GM19099 (cell line): ENCODE data around the gene ACP7.

Experiments used
- POLR2A ChIP-seq: IDR thresholded peaks from 3 replicates; pipeline ENCODE4 v1.6.1; 2011; ENCODE audit warnings: low read depth; ENCODE audit not compliant: insufficient read length; ENCODE audit errors: extremely low read depth

The ACP7 gene

DNA sequence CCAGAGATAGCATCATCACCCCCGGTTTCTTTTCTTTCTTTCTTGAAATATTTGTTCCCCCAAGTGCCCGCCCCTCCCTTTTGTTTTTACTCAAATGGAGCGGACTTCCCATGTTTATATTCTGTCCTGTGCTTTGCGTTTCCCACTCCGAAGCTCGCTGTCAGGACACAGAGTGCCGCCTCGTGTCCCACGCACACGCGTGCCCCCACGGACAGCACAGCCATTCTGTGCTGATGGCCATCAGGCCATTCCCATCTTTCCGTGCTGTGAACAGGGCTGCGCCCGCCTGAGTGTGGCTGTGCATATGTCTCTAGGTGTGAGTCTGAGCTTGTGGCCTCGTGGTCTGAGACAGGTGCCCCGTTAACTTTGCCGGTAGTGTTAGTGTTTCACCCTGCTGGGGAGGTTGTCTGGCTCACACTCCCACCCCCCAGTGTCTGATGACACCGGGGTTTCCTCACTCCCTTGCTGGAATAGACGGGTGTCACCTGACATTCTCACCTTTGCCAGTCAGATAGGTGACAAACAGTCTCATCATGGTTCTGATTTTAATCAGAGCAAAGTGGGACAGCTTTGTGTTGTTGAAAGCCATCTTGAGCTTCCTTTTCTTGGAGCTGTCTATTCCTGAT lies 48.3 kb downstream of the ACP7 start:
- TF ChIP-seq POLR2A, result no peak

DNA sequence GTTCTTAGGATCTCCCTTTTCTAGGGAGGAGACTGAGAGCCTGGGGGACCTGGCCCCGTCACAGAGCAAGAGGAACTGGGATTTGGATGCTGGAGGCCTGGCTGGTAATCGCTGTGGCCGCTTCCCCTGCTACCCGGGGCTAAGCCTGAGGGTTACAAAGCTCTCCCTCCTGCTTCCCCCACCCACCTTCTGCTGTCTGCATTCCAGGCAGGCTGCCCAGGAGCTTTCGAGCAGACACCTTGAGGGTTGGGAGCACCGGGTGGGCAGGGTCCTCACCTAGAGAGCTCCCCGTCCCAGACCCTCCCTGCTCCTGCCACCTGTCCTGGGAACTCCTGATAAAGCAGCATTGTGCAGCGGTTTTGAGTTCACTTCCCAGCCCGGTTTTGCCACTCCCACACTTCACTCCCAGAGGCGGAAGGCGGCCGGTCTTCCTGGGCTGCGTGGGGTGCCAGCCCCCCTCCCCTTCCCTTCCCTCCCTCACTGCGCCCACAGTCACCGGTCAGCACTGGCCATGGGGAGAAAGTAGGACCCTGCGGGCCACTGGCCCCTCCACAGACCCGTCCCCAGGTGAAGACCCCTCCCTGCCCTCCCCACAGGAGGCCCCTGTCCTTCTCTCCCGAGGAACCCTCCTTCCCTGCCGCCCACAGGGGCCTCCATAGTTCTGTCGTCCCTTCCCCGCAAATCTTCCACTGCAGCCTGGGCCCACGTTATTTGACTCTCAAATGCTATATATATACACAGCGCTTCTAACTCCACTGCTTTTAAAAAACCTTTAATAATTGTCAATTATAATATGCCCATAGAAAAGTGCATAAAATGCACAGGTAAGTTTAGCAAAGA lies 49.5 kb downstream of the ACP7 start:
- no peak for TF ChIP-seq POLR2A

DNA sequence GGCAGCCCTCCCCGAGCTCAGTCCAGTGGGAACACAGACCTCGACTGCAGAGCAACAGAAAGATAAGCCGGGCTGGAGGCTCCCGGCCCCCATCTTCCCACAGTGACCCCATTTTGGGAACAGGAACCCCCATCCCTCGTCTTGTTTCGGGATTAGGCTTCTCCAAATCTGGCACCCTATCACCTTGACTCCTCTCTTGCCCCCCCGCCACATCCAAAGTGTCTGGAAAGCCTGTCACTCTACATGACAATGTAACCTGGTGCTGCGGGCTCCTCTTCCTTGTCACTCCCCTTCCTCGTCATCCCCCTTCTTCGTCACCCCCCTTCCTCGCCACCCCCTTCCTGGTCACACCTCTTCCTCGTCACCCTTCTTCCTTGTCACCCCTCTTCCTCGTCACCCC lies 51.5 kb downstream of the ACP7 start:
- no peak for TF ChIP-seq POLR2A

DNA sequence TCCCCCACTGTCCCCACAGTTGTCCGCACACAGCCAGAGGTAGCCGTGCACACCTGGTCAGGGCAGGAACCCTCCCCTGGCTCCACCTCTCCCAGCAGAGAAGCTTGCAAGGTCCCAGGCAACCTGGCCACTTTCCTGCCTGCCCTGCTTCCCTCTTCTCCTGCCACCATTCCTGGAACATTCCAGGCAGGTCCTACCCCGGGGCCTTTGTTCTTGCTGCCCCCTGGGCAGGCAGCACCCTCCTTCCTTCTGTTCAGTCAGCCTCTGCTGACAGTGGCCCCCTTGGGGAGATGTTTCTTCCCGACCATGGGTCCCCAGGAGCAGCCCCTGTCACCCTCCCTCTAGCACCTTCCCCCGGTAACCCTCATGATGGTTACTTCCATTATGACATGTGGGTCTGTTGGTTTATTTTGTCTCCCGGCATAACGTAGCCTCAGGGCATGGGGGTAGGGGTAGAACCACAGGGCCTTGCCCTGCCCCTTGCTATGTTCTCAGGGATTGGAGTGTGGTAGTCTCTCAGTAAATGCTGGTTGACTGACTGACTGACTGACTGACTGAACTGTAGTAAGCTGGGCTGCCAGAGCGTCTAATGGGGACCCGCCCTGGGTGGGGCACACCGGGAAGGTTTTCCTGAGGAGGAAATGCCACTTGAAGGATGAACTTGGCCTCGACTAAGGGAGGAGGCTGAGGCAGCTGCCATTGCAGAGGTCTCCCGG lies 52.2 kb downstream of the ACP7 start:
- no peak for TF ChIP-seq POLR2A

GRCh38 chr19:39137131-39137530 lies 53.0 kb downstream of the ACP7 start:
- no peak for TF ChIP-seq POLR2A

- TF ChIP-seq POLR2A, result no peak
These were observed 54.3 kb downstream of the ACP7 start for GRCh38 chr19:39138221-39139211.

DNA sequence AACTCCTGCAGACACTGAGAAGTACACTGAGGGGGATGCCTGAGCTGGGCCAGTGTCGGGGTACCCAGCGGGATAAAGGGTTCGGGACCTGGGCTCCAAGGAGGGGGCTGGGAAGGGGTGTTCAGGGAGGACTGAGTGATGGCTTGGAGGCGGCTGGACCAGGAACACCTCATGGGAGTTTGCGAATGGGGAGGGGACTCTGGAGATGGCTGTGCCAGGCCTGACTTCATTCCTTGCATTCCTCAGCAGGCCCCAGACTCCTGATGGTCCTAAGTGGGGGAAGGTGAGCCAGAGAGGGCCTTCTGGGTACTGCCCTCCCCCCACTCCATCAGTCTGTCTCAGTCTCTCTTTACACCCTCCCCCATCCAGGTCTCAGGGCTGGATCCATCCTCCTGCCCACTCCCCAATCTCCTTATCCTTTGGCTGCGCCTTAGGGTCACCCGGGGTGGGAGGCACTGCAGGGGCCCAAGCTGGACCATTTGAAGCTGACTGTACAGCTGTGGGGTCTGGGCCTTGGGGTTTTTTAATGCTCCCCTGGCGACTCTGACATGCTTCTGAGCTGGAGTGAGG lies 55.2 kb downstream of the ACP7 start:
- no peak for TF ChIP-seq POLR2A

- no peak for TF ChIP-seq POLR2A
These were observed 55.8 kb downstream of the ACP7 start for GRCh38 chr19:39139971-39140453.

GRCh38 chr19:39140594-39140993 lies 56.4 kb downstream of the ACP7 start:
- TF ChIP-seq POLR2A, result no peak

- TF ChIP-seq POLR2A, result no peak
These were observed 57.8 kb downstream of the ACP7 start for GRCh38 chr19:39141929-39142328.

- no peak for TF ChIP-seq POLR2A
These were observed 58.5 kb downstream of the ACP7 start for GRCh38 chr19:39142630-39143029.

DNA sequence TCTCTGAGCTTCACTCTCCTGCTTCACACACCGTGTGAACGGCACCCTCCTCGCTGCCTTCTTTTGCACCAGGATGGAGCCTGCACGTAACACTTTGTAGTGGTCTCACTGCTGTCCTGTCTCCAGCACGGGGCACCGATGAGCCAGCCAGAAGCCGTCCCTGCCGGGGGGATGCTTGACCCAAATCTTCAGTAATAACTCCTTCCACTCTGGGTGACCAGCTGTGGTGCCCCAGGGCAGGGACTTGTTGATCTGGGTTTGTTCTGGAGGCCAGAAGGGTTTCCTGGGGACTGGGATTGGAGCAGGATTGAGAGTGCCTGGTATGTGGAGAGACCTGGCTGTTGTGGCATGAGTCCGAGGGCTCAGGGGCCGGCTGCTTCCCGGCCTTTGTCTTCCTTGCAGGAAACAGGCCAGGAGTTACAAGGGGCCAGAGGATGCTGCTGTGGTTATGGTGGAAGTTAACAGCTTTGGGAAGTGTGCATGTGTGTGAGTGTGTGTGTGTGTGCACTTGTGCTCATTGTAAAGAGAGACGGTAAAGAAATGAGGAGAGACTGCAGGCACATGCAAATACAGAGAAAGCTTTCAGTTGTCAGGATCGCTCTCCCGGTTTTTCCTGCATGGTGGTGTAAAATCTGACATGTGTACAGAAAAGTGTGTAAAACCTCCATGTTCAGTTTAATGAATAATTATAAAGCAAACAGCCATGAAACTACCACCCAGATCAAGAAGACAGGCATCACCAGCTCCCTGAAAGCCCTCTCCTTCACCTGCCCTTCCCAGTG lies 60.3 kb downstream of the ACP7 start:
- no peak for TF ChIP-seq POLR2A

- TF ChIP-seq POLR2A, result no peak
These were observed 61.2 kb downstream of the ACP7 start for GRCh38 chr19:39145180-39145953.
